DND-41 (cell line): ENCODE data around the gene ELF1.
"Not testable (repeated sequence)": the region's sequence is repeated elsewhere in the genome, so short reads cannot be mapped to it uniquely, and the experiment has no call there.

ENCODE experiments used
- ATAC-seq: fragments of 200-7000 bp; cut with Tn5 transposase; 3 replicates; pipeline ENCODE4 v1.9.1; 2021; ENCODE audit warnings: low read depth; ENCODE audit not compliant: insufficient read depth
- DNase-seq: peaks from one replicate; pipeline ENCODE4 v3.0.0-alpha.2; 2020
- H2AFZ ChIP-seq: 2 replicates; pipeline ENCODE4 v1.6.0; 2012; ENCODE audit warnings: low read depth, low read length
- H3K27ac ChIP-seq: 2 replicates; pipeline ENCODE4 v1.5.1; 2012; ENCODE audit warnings: low read length, inconsistent platforms
- H3K27me3 ChIP-seq: fragments of 200-600 bp; sonication (generic); 2 replicates; pipeline ENCODE4 v1.6.0; 2012; ENCODE audit warnings: low read length, mild to moderate bottlenecking, inconsistent platforms; ENCODE audit not compliant: insufficient read depth, poor library complexity
- H3K36me3 ChIP-seq: 2 replicates; pipeline ENCODE4 v1.5.1; 2012; ENCODE audit warnings: low read length, inconsistent platforms; ENCODE audit not compliant: insufficient read depth
- H3K4me1 ChIP-seq: 2 replicates; pipeline ENCODE4 v1.5.1; 2012; ENCODE audit warnings: mild to moderate bottlenecking, low read length; ENCODE audit not compliant: insufficient read depth
- H3K4me2 ChIP-seq: 2 replicates; pipeline ENCODE4 v1.6.0; 2012; ENCODE audit warnings: mild to moderate bottlenecking, moderate library complexity, low read length, inconsistent platforms; ENCODE audit not compliant: insufficient read depth
- H3K4me3 ChIP-seq, 2 experiments: fragments of 200-600 bp in 1 of 2; shearing (Covaris generic) in 1 of 2; 2 replicates each; pipeline ENCODE4 v1.5.1; 2012 to 2016; ENCODE audit warnings: inconsistent platforms in 2 of 2, low read length in 2 of 2, mild to moderate bottlenecking in 2 of 2, low read depth in 1 of 2, moderate library complexity in 1 of 2
- H3K79me2 ChIP-seq: 2 replicates; pipeline ENCODE4 v1.6.0; 2012; ENCODE audit warnings: low read length, inconsistent platforms; ENCODE audit not compliant: insufficient read depth
- H3K9ac ChIP-seq: 2 replicates; pipeline ENCODE4 v1.6.0; 2012; ENCODE audit warnings: low read depth, mild to moderate bottlenecking, inconsistent platforms, low read length, moderate library complexity
- H3K9me3 ChIP-seq: 2 replicates; pipeline ENCODE4 v1.5.1; 2012; ENCODE audit warnings: low read length, moderate library complexity, mild to moderate bottlenecking, inconsistent platforms; ENCODE audit not compliant: insufficient read depth, severe bottlenecking
- H4K20me1 ChIP-seq: 2 replicates; pipeline ENCODE4 v1.6.0; 2012; ENCODE audit warnings: low read length; ENCODE audit not compliant: insufficient read depth
- EZH2 ChIP-seq: IDR thresholded peaks from 3 replicates; pipeline ENCODE4 v1.6.1; 2012; ENCODE audit warnings: borderline replicate concordance, low read depth, mild to moderate bottlenecking, moderate library complexity, low read length, inconsistent platforms; ENCODE audit not compliant: severe bottlenecking
- TF ChIP-seq, protein P1 (sequence below): IDR thresholded peaks from 2 replicates; pipeline ENCODE4 v1.5.1; 2012; ENCODE audit warnings: borderline replicate concordance, low read length, moderate library complexity, mild to moderate bottlenecking; ENCODE audit not compliant: poor library complexity, severe bottlenecking; ENCODE audit errors: extremely low read depth

The ELF1 gene

DNA sequence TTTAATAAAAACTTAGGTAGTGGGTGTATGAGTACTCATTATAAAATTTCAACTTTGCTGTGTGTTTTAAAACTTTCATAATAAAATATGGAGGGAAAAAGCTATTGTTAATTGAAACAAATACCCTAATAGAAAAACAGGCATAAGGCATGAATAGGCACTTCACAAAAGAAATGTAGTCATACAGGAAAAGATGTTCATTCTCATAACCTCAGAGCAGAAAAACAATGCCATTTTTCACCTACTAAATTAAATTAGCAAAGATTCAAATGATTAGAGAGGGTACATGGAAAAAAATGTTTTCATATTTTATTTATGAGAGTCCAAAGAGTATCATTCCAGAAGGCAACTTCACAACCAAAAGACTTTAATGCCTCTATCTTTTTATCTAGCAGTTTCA, 20.6 kb upstream of the ELF1 start:
- DNase-seq (no peak), ATAC-seq (no peak)
- Histone ChIP-seq H3K36me3 (no peaks in the 10 kb centered on the region), H3K27me3 (no peaks in the 10 kb centered on the region), H3K4me3 (no peak overlapping the region), H3K9ac (no peak overlapping the region), H3K9me3 (no peaks in the 10 kb centered on the region), H3K4me2 (no peak overlapping the region), H3K79me2 (peaks cover 82% of the 10 kb centered on the region), H2AFZ (no peak overlapping the region), H4K20me1 (peaks cover 7% of the 10 kb centered on the region; the same call in 1 of the 2 replicates), H3K27ac (no peak overlapping the region), H3K4me1 (peaks cover 6% of the 10 kb centered on the region; the same call in 1 of the 2 replicates)
- TF ChIP-seq, protein P1, sequence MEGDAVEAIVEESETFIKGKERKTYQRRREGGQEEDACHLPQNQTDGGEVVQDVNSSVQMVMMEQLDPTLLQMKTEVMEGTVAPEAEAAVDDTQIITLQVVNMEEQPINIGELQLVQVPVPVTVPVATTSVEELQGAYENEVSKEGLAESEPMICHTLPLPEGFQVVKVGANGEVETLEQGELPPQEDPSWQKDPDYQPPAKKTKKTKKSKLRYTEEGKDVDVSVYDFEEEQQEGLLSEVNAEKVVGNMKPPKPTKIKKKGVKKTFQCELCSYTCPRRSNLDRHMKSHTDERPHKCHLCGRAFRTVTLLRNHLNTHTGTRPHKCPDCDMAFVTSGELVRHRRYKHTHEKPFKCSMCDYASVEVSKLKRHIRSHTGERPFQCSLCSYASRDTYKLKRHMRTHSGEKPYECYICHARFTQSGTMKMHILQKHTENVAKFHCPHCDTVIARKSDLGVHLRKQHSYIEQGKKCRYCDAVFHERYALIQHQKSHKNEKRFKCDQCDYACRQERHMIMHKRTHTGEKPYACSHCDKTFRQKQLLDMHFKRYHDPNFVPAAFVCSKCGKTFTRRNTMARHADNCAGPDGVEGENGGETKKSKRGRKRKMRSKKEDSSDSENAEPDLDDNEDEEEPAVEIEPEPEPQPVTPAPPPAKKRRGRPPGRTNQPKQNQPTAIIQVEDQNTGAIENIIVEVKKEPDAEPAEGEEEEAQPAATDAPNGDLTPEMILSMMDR: no peak
- TF ChIP-seq EZH2: no peak

GRCh38 chr13:41036557-41036956, 17.4 kb upstream of the ELF1 start:
- not testable (repeated sequence) for ATAC-seq, H3K4me3 ChIP-seq, H2AFZ ChIP-seq, H3K4me2 ChIP-seq, H3K9me3 ChIP-seq, H4K20me1 ChIP-seq, DNase-seq, H3K36me3 ChIP-seq, H3K27me3 ChIP-seq, H3K27ac ChIP-seq, H3K9ac ChIP-seq, H3K4me1 ChIP-seq
- H3K79me2 ChIP-seq: peaks cover 94% of the 10 kb centered on the region

GRCh38 chr13:41034881-41035280, 15.8 kb upstream of the ELF1 start:
- H3K4me3 ChIP-seq: no peak overlapping the region
- no peak for ATAC-seq
- TF ChIP-seq, protein P1: no peak
- TF ChIP-seq EZH2: no peak
- H3K27me3 ChIP-seq: no peaks in the 10 kb centered on the region
- H4K20me1 ChIP-seq: peaks cover 4% of the 10 kb centered on the region; the same call in 1 of the 2 replicates
- H3K27ac ChIP-seq: no peak overlapping the region
- H3K79me2 ChIP-seq: peaks cover 94% of the 10 kb centered on the region
- H3K4me2 ChIP-seq: no peak overlapping the region
- H3K9me3 ChIP-seq: no peaks in the 10 kb centered on the region
- H2AFZ ChIP-seq: no peak overlapping the region
- 0 out of 2 replicates have a peak, but pooled peaks cover 3% of the 10 kb centered on the region for H3K4me1 ChIP-seq
- DNase-seq: no peak
- no peaks in the 10 kb centered on the region for H3K36me3 ChIP-seq
- H3K9ac ChIP-seq: no peak overlapping the region

- H3K79me2 ChIP-seq: peaks cover 94% of the 10 kb centered on the region
Observed at GRCh38 chr13:41034382-41034781, 15.3 kb upstream of the ELF1 start.

More at GRCh38 chr13:41034382-41034781, 15.3 kb upstream of the ELF1 start:
- Histone ChIP-seq H3K27ac (no peak overlapping the region), H3K27me3 (no peaks in the 10 kb centered on the region), H4K20me1 (peaks cover 4% of the 10 kb centered on the region; the same call in 1 of the 2 replicates), H2AFZ (no peak overlapping the region), H3K4me3 (no peak overlapping the region), H3K4me1 (0 out of 2 replicates have a peak, but pooled peaks cover 3% of the 10 kb centered on the region), H3K36me3 (peaks cover 4% of the 10 kb centered on the region; the same call in 1 of the 2 replicates), H3K9me3 (no peaks in the 10 kb centered on the region), H3K9ac (no peak overlapping the region), H3K4me2 (no peak overlapping the region)
- TF ChIP-seq, protein P1: no peak
- no peak for TF ChIP-seq EZH2
- DNase-seq (no peak), ATAC-seq (no peak)
